ENCODE data around the gene TRIM36. TPM values are rescaled to one million over a fixed set of nuclear protein-coding genes. Genes with fewer than 3 reads are reported as not detected.

TRIM36 gene
- total RNA-seq, 1 experiment from 2014 or later, result 0.15 TPM

GRCh38 chr5:115100319-115100955 lies 69.3 kb downstream of the TRIM36 start:
- intact Hi-C loops (cut with micrococcal nuclease), result no loop called here
- Histone ChIP-seq H3K27ac (ENCODE audit: low read length) (no peak overlapping the region), H2AFZ (ENCODE audit: low read length) (no peak overlapping the region), H3K27me3 (ENCODE audit: low read length) (peaks cover 15% of the 10 kb centered on the region), H4K20me1 (ENCODE audit: low read length) (no peaks in the 10 kb centered on the region), H3K9me3 (ENCODE audit: low read length) (no peaks in the 10 kb centered on the region), H3K4me3 (ENCODE audit: low read length) (no peak overlapping the region), H3K79me2 (ENCODE audit: low read length) (no peaks in the 10 kb centered on the region), H3K36me3 (ENCODE audit: low read depth, low read length) (no peaks in the 10 kb centered on the region), H3K9ac (ENCODE audit: low read length) (no peak overlapping the region), H3F3A (ENCODE audit: low read length, unreplicated experiment) (no peaks in the 10 kb centered on the region), H3K4me1 (ENCODE audit: insufficient read depth, low read length) (no peaks in the 10 kb centered on the region), H3K9me2 (replicated peaks; ENCODE audit: low read length) (no peaks in the 10 kb centered on the region), H3K4me2 (ENCODE audit: low read length) (no peak overlapping the region)
- TF ChIP-seq CTCF (conservative IDR thresholded peaks at IDR 0.05; ENCODE audit: low read depth, low read length), result no peak
- no peak for TF ChIP-seq EZH2phosphoT487 (IDR thresholded peaks at IDR 0.05; ENCODE audit: borderline replicate concordance, low read length)
- TF ChIP-seq EZH2 (IDR thresholded peaks at IDR 0.05; ENCODE audit: low read length, unreplicated experiment), result no peak
- ChIA-PET CTCF (interaction anchor here (0.6 kb wide), 1 partner anchor 605 kb away, joined by 4 read pairs; no protein-coding TSS in a partner anchor), POLR2A (ENCODE audit: unreplicated experiment) (no interaction called here)
- no TSS peak for BruUV-seq (replicated peaks)
- ATAC-seq (no peak), DNase-seq (peak; percentile 42)

- Histone ChIP-seq H3K4me1 (ENCODE audit: insufficient read depth, low read length) (no peaks in the 10 kb centered on the region), H3K9me3 (ENCODE audit: low read length) (no peaks in the 10 kb centered on the region), H4K20me1 (ENCODE audit: low read length) (no peaks in the 10 kb centered on the region), H3K9ac (ENCODE audit: low read length) (no peak overlapping the region), H2AFZ (ENCODE audit: low read length) (no peak overlapping the region), H3K79me2 (ENCODE audit: low read length) (no peaks in the 10 kb centered on the region), H3K4me2 (ENCODE audit: low read length) (no peak overlapping the region), H3K4me3 (ENCODE audit: low read length) (no peak overlapping the region), H3K27ac (ENCODE audit: low read length) (no peak overlapping the region), H3K9me2 (replicated peaks; ENCODE audit: low read length) (no peaks in the 10 kb centered on the region), H3K36me3 (ENCODE audit: low read depth, low read length) (no peaks in the 10 kb centered on the region), H3F3A (ENCODE audit: low read length, unreplicated experiment) (no peaks in the 10 kb centered on the region), H3K27me3 (ENCODE audit: low read length) (peaks cover 25% of the 10 kb centered on the region)
- intact Hi-C loops (cut with micrococcal nuclease), result loop anchor here (1.0 to 5.0 kb wide), 3 partner anchors 84 to 209 kb away; no protein-coding TSS in a partner anchor
- ATAC-seq (peak; percentile 94), DNase-seq (peak; percentile 68)
- BruUV-seq (replicated peaks), result no TSS peak
- TF ChIP-seq EZH2 (IDR thresholded peaks at IDR 0.05; ENCODE audit: low read length, unreplicated experiment), result no peak
- TF ChIP-seq EZH2phosphoT487 (IDR thresholded peaks at IDR 0.05; ENCODE audit: borderline replicate concordance, low read length), result no peak
- TF ChIP-seq CTCF (conservative IDR thresholded peaks at IDR 0.05; ENCODE audit: low read depth, low read length), result peak; percentile 91
- ChIA-PET POLR2A (ENCODE audit: unreplicated experiment) (interaction anchor here (0.6 kb wide), 1 partner anchor 194 kb away, joined by 3 read pairs; no protein-coding TSS in a partner anchor), CTCF (interaction anchor here (0.5 to 1.4 kb wide), 3 partner anchors 30 to 149 kb away, joined by 3 to 6 read pairs (median 4); no protein-coding TSS in a partner anchor)
These were observed 71.5 kb downstream of the TRIM36 start for GRCh38 chr5:115098041-115098702.

Measured in PC-3 (cell line).